Lung (tissue), 12 donors: ENCODE measurements around the gene MORC1. TPM values are rescaled to one million over a fixed set of nuclear protein-coding genes. Genes with fewer than 3 reads are reported as not detected.

Experiments used
- ATAC-seq: fragments of 200-7000 bp; cut with Tn5 transposase; one replicate; pipeline ENCODE4 v1.9.1; 2020; ENCODE audit warnings: moderate number of reproducible peaks; ENCODE audit not compliant: insufficient read depth, low FRiP score
- DNase-seq, 3 donors: peaks; one replicate each; pipeline ENCODE4 v3.0.0-alpha.2; 2013 to 2017
- H3K27ac ChIP-seq, 2 donors: one replicate each; pipeline ENCODE4 v1.5.1; 2013; ENCODE audit warnings: mild to moderate bottlenecking in 2 of 2, moderate library complexity in 2 of 2, control low read depth in 1 of 2, inconsistent platforms in 1 of 2, low read depth in 1 of 2, low read length in 1 of 2
- H3K27me3 ChIP-seq, 3 donors: one replicate each; pipeline ENCODE4 v1.5.1; 2013; ENCODE audit warnings: low read length in 2 of 3; ENCODE audit not compliant: control insufficient read depth in 3 of 3, insufficient read depth in 3 of 3
- H3K36me3 ChIP-seq, 4 donors: one replicate each; pipeline ENCODE4 v1.5.1; 2013; ENCODE audit warnings: low read length in 4 of 4, mild to moderate bottlenecking in 1 of 4, moderate library complexity in 1 of 4; ENCODE audit not compliant: control insufficient read depth in 4 of 4, insufficient read depth in 4 of 4
- H3K4me1 ChIP-seq, 5 donors: one replicate each; pipeline ENCODE4 v1.5.1; 2013; ENCODE audit warnings: low read length in 5 of 5, mild to moderate bottlenecking in 2 of 5, moderate library complexity in 1 of 5; ENCODE audit not compliant: control insufficient read depth in 5 of 5, insufficient read depth in 5 of 5
- H3K4me3 ChIP-seq: one replicate; pipeline ENCODE4 v1.5.1; 2013; ENCODE audit warnings: mild to moderate bottlenecking, control low read depth, moderate library complexity
- H3K9ac ChIP-seq, 2 donors: one replicate each; pipeline ENCODE4 v1.5.1; 2013; ENCODE audit warnings: low read length in 2 of 2, control low read depth in 1 of 2; ENCODE audit not compliant: insufficient read depth in 1 of 2
- H3K9me3 ChIP-seq, 4 donors: one replicate each; pipeline ENCODE4 v1.5.1; 2013; ENCODE audit warnings: low read length in 3 of 4, mild to moderate bottlenecking in 1 of 4, moderate library complexity in 1 of 4; ENCODE audit not compliant: control insufficient read depth in 4 of 4, insufficient read depth in 3 of 4
- CTCF ChIP-seq: IDR thresholded peaks from 2 replicates; pipeline ENCODE4 v1.5.1; 2012; ENCODE audit warnings: mild to moderate bottlenecking; ENCODE audit errors: control extremely low read depth, extremely low read depth
- WGBS, 2 donors: extraction: QIAGEN DNeasy Blood & Tissue Kit; methylation state at CpG; one replicate each; pipeline ENCODE4 v1.1.7; 2013; 5-methylcytosine and 5-hydroxymethylcytosine counted together
- polyA plus RNA-seq, 2 donors: library from polyadenylated mRNA; stranded (reverse); fragments of 200-250 nt; gene quantifications; one replicate each; pipeline ENCODE4 v1.2.1, GENCODE V29; 2013
- total RNA-seq, 2 donors: library from RNA; depleted of rRNA in 1 of 2; stranded (reverse); fragments of >200 nt in 1 of 2; gene quantifications; one replicate each; pipeline ENCODE4 v1.2.1, GENCODE V29; 2014 to 2021
- donor health status: control.
- donor health status: control.
- donor health status: Bipolar disorder and iron deficiency.
- donor health status: healthy.
- donor health status: DM: yes; HTN: yes; CAD: no.

MORC1 gene
- total and polyA plus RNA-seq, 4 donors: not detected

GRCh38 chr3:108983051-108983450 lies 134.9 kb downstream of the MORC1 start:
- DNase-seq (no peak), ATAC-seq (no peak)
- no peaks in the 10 kb centered on the region for H3K36me3 ChIP-seq
- no peak overlapping the region for H3K9ac ChIP-seq
- no peak overlapping the region for H3K4me3 ChIP-seq
- no peaks in the 10 kb centered on the region for H3K9me3 ChIP-seq
- WGBS, 2 donors: 91 to 94% methylated on average over 1 of the region's 1 CpG
- no peak overlapping the region for H3K27ac ChIP-seq
- peaks cover 0 to 5% (median 0%) of the 10 kb centered on the region in 5 donors for H3K4me1 ChIP-seq
- TF ChIP-seq CTCF: no peak
- H3K27me3 ChIP-seq: peaks cover 0 to 6% (median 2%) of the 10 kb centered on the region in 3 donors

- 43 to 94% methylated on average over 2 of the region's 2 CpGs for WGBS, 2 donors
- TF ChIP-seq CTCF: no peak
- ATAC-seq (no peak), DNase-seq (no peak)
- H3K27me3 ChIP-seq: no peaks in the 10 kb centered on the region
- H3K9me3 ChIP-seq: no peaks in the 10 kb centered on the region
- no peak overlapping the region for H3K27ac ChIP-seq
- no peaks in the 10 kb centered on the region for H3K36me3 ChIP-seq
- peaks cover 0 to 5% (median 0%) of the 10 kb centered on the region in 5 donors for H3K4me1 ChIP-seq
- no peak overlapping the region for H3K9ac ChIP-seq
- no peak overlapping the region for H3K4me3 ChIP-seq
These were observed 141.9 kb downstream of the MORC1 start for GRCh38 chr3:108976058-108976457.

- no peak overlapping the region for H3K9ac ChIP-seq
- no peaks in the 10 kb centered on the region for H3K4me1 ChIP-seq
- no peak for ATAC-seq
- H3K4me3 ChIP-seq: no peak overlapping the region
- no peaks in the 10 kb centered on the region for H3K36me3 ChIP-seq
- no peak overlapping the region for H3K27ac ChIP-seq
- WGBS, 2 donors: 77 to 79% methylated on average over 1 of the region's 1 CpG
- no peak for DNase-seq
- no peaks in the 10 kb centered on the region for H3K27me3 ChIP-seq
- H3K9me3 ChIP-seq: no peaks in the 10 kb centered on the region
- no peak for TF ChIP-seq CTCF
These were observed 144.9 kb downstream of the MORC1 start for GRCh38 chr3:108973019-108973418.

- TF ChIP-seq CTCF: no peak
- no peak overlapping the region for H3K4me3 ChIP-seq
- 78 to 88% methylated on average over 3 of the region's 3 CpGs for WGBS, 2 donors
- H3K9ac ChIP-seq: no peak overlapping the region
- no peaks in the 10 kb centered on the region for H3K36me3 ChIP-seq
- DNase-seq (no peak), ATAC-seq (no peak)
- no peaks in the 10 kb centered on the region for H3K4me1 ChIP-seq
- H3K9me3 ChIP-seq: no peaks in the 10 kb centered on the region
- no peak overlapping the region for H3K27ac ChIP-seq
- H3K27me3 ChIP-seq: no peaks in the 10 kb centered on the region
These were observed 145.5 kb downstream of the MORC1 start for GRCh38 chr3:108972482-108972881.
